Left ventricle myocardium inferior (tissue), 1 donor: ENCODE results near the gene PHB1. TPM values are rescaled to one million over a fixed set of nuclear protein-coding genes. Genes with fewer than 3 reads are reported as not detected.
"Not testable (repeated sequence)": the region's sequence is repeated elsewhere in the genome, so short reads cannot be mapped to it uniquely, and the experiment has no call there.

Experiments
- DNase-seq: peaks from one replicate; pipeline ENCODE4 v3.0.0-alpha.2; 2020
- H3K27ac ChIP-seq: fragments of 200-600 bp; replicated peaks from 2 replicates; pipeline ENCODE4 v1.8.0; 2021
- H3K27me3 ChIP-seq: fragments of 200-600 bp; 2 replicates; pipeline ENCODE4 v1.8.0; 2021; ENCODE audit warnings: low read depth
- H3K36me3 ChIP-seq: fragments of 200-600 bp; 2 replicates; pipeline ENCODE4 v1.8.0; 2021
- H3K4me1 ChIP-seq: fragments of 200-600 bp; 2 replicates; pipeline ENCODE4 v1.8.0; 2021
- H3K4me3 ChIP-seq: fragments of 200-600 bp; 2 replicates; pipeline ENCODE4 v1.8.0; 2021; ENCODE audit warnings: mild to moderate bottlenecking, moderate library complexity
- H3K9me3 ChIP-seq: fragments of 200-600 bp; replicated peaks from 2 replicates; pipeline ENCODE4 v1.8.0; 2021
- CTCF ChIP-seq: fragments of 200-600 bp; IDR thresholded peaks from 2 replicates; pipeline ENCODE4 v1.8.0; 2021; ENCODE audit warnings: antibody characterized with exemption, mild to moderate bottlenecking, borderline replicate concordance
- intact Hi-C: fragments of 100-400 bp; cut with micrococcal nuclease; formaldehyde crosslinking; loops from one replicate; pipeline ENCODE4 v1.11.0; 2022
- total RNA-seq: library from RNA; stranded (reverse); fragmentation: NEBNext Ultra II Directional; extraction: Animal tissue kit (Norgen Biotek cat#: 25700); gene quantifications from one replicate; pipeline ENCODE4 v1.2.1, GENCODE V29; 2021
- donor health status: DM: no; HTN: yes; CAD: no; lungs with severe emphysema.

PHB1 gene
- total RNA-seq, 1 donor from 2014 or later = 217 TPM

GRCh38 chr17:49390548-49391324 lies 23.9 kb downstream of the PHB1 start:
- intact Hi-C loops = no loop called here
- peaks cover 10% of the 10 kb centered on the region for H3K4me1 ChIP-seq
- no peak for TF ChIP-seq CTCF

GRCh38 chr17:49389514-49390347 lies 25.0 kb downstream of the PHB1 start:
- intact Hi-C loops, H3K4me3 ChIP-seq, H3K27me3 ChIP-seq, DNase-seq, H3K36me3 ChIP-seq, H3K9me3 ChIP-seq, H3K4me1 ChIP-seq: not testable (repeated sequence)
- H3K27ac ChIP-seq = peak overlapping the region; percentile 58

More at GRCh38 chr17:49390548-49391324, 23.9 kb downstream of the PHB1 start:
- Histone ChIP-seq H3K4me3 (no peak overlapping the region), H3K27me3 (no peaks in the 10 kb centered on the region), H3K9me3 (no peaks in the 10 kb centered on the region), H3K27ac (peak overlapping the region; percentile 58), H3K36me3 (no peaks in the 10 kb centered on the region)
- DNase-seq = no peak

- intact Hi-C loops = no loop called here
- H3K4me3 ChIP-seq = no peak overlapping the region
- no peak for DNase-seq
- no peak overlapping the region for H3K27ac ChIP-seq
- H3K27me3 ChIP-seq = peaks cover 7% of the 10 kb centered on the region
- no peaks in the 10 kb centered on the region for H3K36me3 ChIP-seq
- no peak for TF ChIP-seq CTCF
- no peaks in the 10 kb centered on the region for H3K9me3 ChIP-seq
- peaks cover 10% of the 10 kb centered on the region for H3K4me1 ChIP-seq
Observed at GRCh38 chr17:49388692-49389513, 25.8 kb downstream of the PHB1 start.

GRCh38 chr17:49388290-49388640 lies 26.4 kb downstream of the PHB1 start:
- Histone ChIP-seq H3K36me3 (no peaks in the 10 kb centered on the region), H3K27ac (no peak overlapping the region), H3K4me3 (no peak overlapping the region), H3K9me3 (no peaks in the 10 kb centered on the region), H3K4me1 (peaks cover 10% of the 10 kb centered on the region), H3K27me3 (peaks cover 7% of the 10 kb centered on the region)
- TF ChIP-seq CTCF = no peak
- intact Hi-C loops = no loop called here
- DNase-seq = no peak

- H3K36me3 ChIP-seq = no peaks in the 10 kb centered on the region
- no peak for TF ChIP-seq CTCF
- H3K4me1 ChIP-seq = peaks cover 10% of the 10 kb centered on the region
- intact Hi-C loops = no loop called here
- no peaks in the 10 kb centered on the region for H3K9me3 ChIP-seq
- H3K27me3 ChIP-seq = peaks cover 12% of the 10 kb centered on the region
- H3K27ac ChIP-seq = no peak overlapping the region
- no peak overlapping the region for H3K4me3 ChIP-seq
- DNase-seq = no peak
Observed at GRCh38 chr17:49387498-49388289, 27.0 kb downstream of the PHB1 start.
